Liver (tissue), 9 donors: ENCODE data around the gene FLT1. TPM values are rescaled to one million over a fixed set of nuclear protein-coding genes. Genes with fewer than 3 reads are reported as not detected.

Source experiments
- DNase-seq: peaks from one replicate; pipeline ENCODE4 v3.0.0-alpha.2; 2017; ENCODE audit warnings: low spot score
- H3K27ac ChIP-seq, 2 donors: one replicate each; pipeline ENCODE4 v1.7.0; 2013; ENCODE audit warnings: inconsistent platforms in 2 of 2, low read length in 2 of 2, control low read depth in 1 of 2, low read depth in 1 of 2, mild to moderate bottlenecking in 1 of 2
- H3K27me3 ChIP-seq, 4 donors: one replicate each; pipeline versions ENCODE4 v1.6.1 to v1.7.0; 2013; ENCODE audit warnings: low read length in 3 of 4, inconsistent platforms in 1 of 4, mild to moderate bottlenecking in 1 of 4, moderate library complexity in 1 of 4; ENCODE audit not compliant: control insufficient read depth in 4 of 4, insufficient read depth in 4 of 4
- H3K36me3 ChIP-seq, 4 donors: one replicate each; pipeline versions ENCODE4 v1.6.1 to v1.7.0; 2013; ENCODE audit warnings: low read length in 3 of 4, mild to moderate bottlenecking in 3 of 4, low read depth in 1 of 4, moderate library complexity in 1 of 4; ENCODE audit not compliant: control insufficient read depth in 4 of 4, insufficient read depth in 3 of 4
- H3K4me1 ChIP-seq, 4 donors: one replicate each; pipeline versions ENCODE4 v1.6.1 to v1.7.0; 2013; ENCODE audit warnings: low read length in 3 of 4, mild to moderate bottlenecking in 3 of 4, moderate library complexity in 1 of 4; ENCODE audit not compliant: control insufficient read depth in 4 of 4, insufficient read depth in 4 of 4
- H3K4me3 ChIP-seq, 3 donors: one replicate each; pipeline versions ENCODE4 v1.6.1 to v1.7.0; 2013; ENCODE audit warnings: low read length in 3 of 3, control low read depth in 1 of 3, low read depth in 1 of 3, mild to moderate bottlenecking in 1 of 3
- H3K9ac ChIP-seq, 2 donors: one replicate each; pipeline ENCODE4 v1.7.0; 2013; ENCODE audit warnings: low read length in 2 of 2, mild to moderate bottlenecking in 2 of 2, moderate library complexity in 2 of 2, control low read depth in 1 of 2, low read depth in 1 of 2
- H3K9me3 ChIP-seq, 4 donors: one replicate each; pipeline versions ENCODE4 v1.6.1 to v1.7.0; 2013; ENCODE audit warnings: low read length in 3 of 4; ENCODE audit not compliant: control insufficient read depth in 4 of 4
- EGR1 ChIP-seq, 2 donors: IDR thresholded peaks; 2 replicates each; pipeline ENCODE4 v1.6.1; 2016 to 2018; ENCODE audit warnings: antibody characterized with exemption in 2 of 2, low read depth in 2 of 2
- FOXA2 ChIP-seq: IDR thresholded peaks from 2 replicates; pipeline ENCODE4 v1.6.1; 2016; ENCODE audit warnings: antibody characterized with exemption
- GABPA ChIP-seq, 2 donors: IDR thresholded peaks in 1 of 2; conservative IDR thresholded peaks in 1 of 2; 2 replicates each; pipeline ENCODE4 v1.6.1; 2016; ENCODE audit warnings: antibody characterized with exemption in 2 of 2, mild to moderate bottlenecking in 1 of 2, moderate library complexity in 1 of 2
- HNF4G ChIP-seq: IDR thresholded peaks from 2 replicates; pipeline ENCODE4 v1.6.1; 2016; ENCODE audit warnings: antibody characterized with exemption
- JUND ChIP-seq, 2 donors: IDR thresholded peaks; 2 replicates each; pipeline ENCODE4 v1.6.1; 2016; ENCODE audit warnings: antibody characterized with exemption in 2 of 2
- NR2F2 ChIP-seq: IDR thresholded peaks from 2 replicates; pipeline ENCODE4 v1.6.1; 2016; ENCODE audit warnings: antibody characterized with exemption
- RAD21 ChIP-seq, 2 donors: IDR thresholded peaks; 2 replicates each; pipeline ENCODE4 v1.6.1; 2016; ENCODE audit warnings: antibody characterized with exemption in 2 of 2, mild to moderate bottlenecking in 2 of 2
- RXRA ChIP-seq, 2 donors: IDR thresholded peaks; 2 replicates each; pipeline ENCODE4 v1.6.1; 2017 to 2018; ENCODE audit warnings: antibody characterized with exemption in 2 of 2, mild to moderate bottlenecking in 1 of 2
- SP1 ChIP-seq: IDR thresholded peaks from 2 replicates; pipeline ENCODE4 v1.6.1; 2018; ENCODE audit warnings: antibody characterized with exemption, mild to moderate bottlenecking
- TAF1 ChIP-seq: conservative IDR thresholded peaks from 2 replicates; pipeline ENCODE4 v1.6.1; 2016; ENCODE audit warnings: antibody characterized with exemption, mild to moderate bottlenecking
- YY1 ChIP-seq: IDR thresholded peaks from 2 replicates; pipeline ENCODE4 v1.6.1; 2016; ENCODE audit warnings: antibody characterized with exemption, mild to moderate bottlenecking
- WGBS: extraction: QIAGEN DNeasy Blood & Tissue Kit; methylation state at CpG from one replicate; pipeline ENCODE4 v1.1.7; 2013; 5-methylcytosine and 5-hydroxymethylcytosine counted together
- polyA plus RNA-seq, 2 donors: library from polyadenylated mRNA; stranded (reverse) in 1 of 2; unstranded in 1 of 2; fragments of 200-250 nt in 1 of 2; fragments of >200 nt in 1 of 2; fragmentation: Nextera tagmentation in 1 of 2; extraction: Ambion mirVana in 1 of 2; gene quantifications; one replicate each; pipeline versions ENCODE4 v1.2.1 to v1.2.3, GENCODE V29; 2013 to 2015
- total RNA-seq, 2 donors: library from RNA; depleted of rRNA; stranded (reverse); fragments of >200 nt; gene quantifications; one replicate each; pipeline ENCODE4 v1.2.3, GENCODE V29; 2014
- TF ChIP-seq, protein P1 (sequence below): IDR thresholded peaks from 2 replicates; pipeline ENCODE4 v1.6.1; 2016; ENCODE audit warnings: antibody characterized with exemption
- TF ChIP-seq, protein P2 (sequence below): fragments of 150-350 bp; IDR thresholded peaks from 2 replicates; pipeline ENCODE4 v1.5.1; 2017; ENCODE audit warnings: improper control_type of control experiment, low read depth, low read length; ENCODE audit not compliant: missing input control
- TF ChIP-seq, protein P3 (sequence below): IDR thresholded peaks from 2 replicates; pipeline ENCODE4 v1.6.1; 2016; ENCODE audit warnings: antibody characterized with exemption
- TF ChIP-seq, protein P4 (sequence below): IDR thresholded peaks from 2 replicates; pipeline ENCODE4 v1.6.1; 2016; ENCODE audit warnings: antibody characterized with exemption
- TF ChIP-seq, protein P5 (sequence below): IDR thresholded peaks from 2 replicates; pipeline ENCODE4 v1.6.1; 2016; ENCODE audit warnings: antibody characterized with exemption, mild to moderate bottlenecking
- donor health status: healthy.
- donor health status: healthy.
- donor health status: healthy.
- donor health status: healthy.
- donor health status: healthy.

Gene FLT1
- total and polyA plus RNA-seq, 4 donors = 4.1 to 19.7 (median 9.3) TPM

DNA sequence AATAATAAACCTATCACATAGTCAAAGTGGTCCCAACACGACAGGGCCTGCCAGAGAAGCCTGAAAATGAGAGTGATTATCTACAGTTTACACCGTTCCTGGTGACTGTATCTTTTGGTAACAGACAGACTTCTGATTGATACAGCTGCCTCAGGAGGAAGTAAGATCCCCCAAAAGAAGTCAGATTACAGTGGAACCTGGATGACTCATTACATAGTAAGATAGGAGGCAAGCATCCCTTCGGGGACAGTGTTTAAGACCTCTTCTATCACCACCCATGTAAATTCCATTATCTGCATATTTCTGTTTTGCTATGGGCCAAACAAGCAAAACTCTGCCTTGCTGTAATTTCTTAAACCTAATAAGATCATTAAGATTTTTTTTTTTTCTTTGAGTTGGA is 44.0 kb upstream of the FLT1 start:
- H3K9ac ChIP-seq = no peak overlapping the region
- TF ChIP-seq GABPA (IDR thresholded peaks at IDR 0.05 in 1 of 2, conservative IDR thresholded peaks at IDR 0.05 in 1 of 2) (no peak), FOXA2 (no peak), YY1 (no peak), RAD21 (IDR thresholded peaks at IDR 0.05) (no peak), HNF4G (no peak)
- TF ChIP-seq, protein P1, sequence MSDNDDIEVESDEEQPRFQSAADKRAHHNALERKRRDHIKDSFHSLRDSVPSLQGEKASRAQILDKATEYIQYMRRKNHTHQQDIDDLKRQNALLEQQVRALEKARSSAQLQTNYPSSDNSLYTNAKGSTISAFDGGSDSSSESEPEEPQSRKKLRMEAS = no peak
- TF ChIP-seq, protein P2, sequence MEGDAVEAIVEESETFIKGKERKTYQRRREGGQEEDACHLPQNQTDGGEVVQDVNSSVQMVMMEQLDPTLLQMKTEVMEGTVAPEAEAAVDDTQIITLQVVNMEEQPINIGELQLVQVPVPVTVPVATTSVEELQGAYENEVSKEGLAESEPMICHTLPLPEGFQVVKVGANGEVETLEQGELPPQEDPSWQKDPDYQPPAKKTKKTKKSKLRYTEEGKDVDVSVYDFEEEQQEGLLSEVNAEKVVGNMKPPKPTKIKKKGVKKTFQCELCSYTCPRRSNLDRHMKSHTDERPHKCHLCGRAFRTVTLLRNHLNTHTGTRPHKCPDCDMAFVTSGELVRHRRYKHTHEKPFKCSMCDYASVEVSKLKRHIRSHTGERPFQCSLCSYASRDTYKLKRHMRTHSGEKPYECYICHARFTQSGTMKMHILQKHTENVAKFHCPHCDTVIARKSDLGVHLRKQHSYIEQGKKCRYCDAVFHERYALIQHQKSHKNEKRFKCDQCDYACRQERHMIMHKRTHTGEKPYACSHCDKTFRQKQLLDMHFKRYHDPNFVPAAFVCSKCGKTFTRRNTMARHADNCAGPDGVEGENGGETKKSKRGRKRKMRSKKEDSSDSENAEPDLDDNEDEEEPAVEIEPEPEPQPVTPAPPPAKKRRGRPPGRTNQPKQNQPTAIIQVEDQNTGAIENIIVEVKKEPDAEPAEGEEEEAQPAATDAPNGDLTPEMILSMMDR = no peak
- TF ChIP-seq, protein P3, sequence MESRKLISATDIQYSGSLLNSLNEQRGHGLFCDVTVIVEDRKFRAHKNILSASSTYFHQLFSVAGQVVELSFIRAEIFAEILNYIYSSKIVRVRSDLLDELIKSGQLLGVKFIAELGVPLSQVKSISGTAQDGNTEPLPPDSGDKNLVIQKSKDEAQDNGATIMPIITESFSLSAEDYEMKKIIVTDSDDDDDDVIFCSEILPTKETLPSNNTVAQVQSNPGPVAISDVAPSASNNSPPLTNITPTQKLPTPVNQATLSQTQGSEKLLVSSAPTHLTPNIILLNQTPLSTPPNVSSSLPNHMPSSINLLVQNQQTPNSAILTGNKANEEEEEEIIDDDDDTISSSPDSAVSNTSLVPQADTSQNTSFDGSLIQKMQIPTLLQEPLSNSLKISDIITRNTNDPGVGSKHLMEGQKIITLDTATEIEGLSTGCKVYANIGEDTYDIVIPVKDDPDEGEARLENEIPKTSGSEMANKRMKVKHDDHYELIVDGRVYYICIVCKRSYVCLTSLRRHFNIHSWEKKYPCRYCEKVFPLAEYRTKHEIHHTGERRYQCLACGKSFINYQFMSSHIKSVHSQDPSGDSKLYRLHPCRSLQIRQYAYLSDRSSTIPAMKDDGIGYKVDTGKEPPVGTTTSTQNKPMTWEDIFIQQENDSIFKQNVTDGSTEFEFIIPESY = no peak
- H3K27ac ChIP-seq = no peak overlapping the region
- H3K36me3 ChIP-seq = no peaks in the 10 kb centered on the region
- WGBS = 70% methylated on average over 3 of the region's 3 CpGs
- peaks cover 3 to 8% (median 5%) of the 10 kb centered on the region in 4 donors for H3K9me3 ChIP-seq
- no peak overlapping the region for H3K4me3 ChIP-seq
- no peak for DNase-seq
- no peaks in the 10 kb centered on the region for H3K4me1 ChIP-seq
- H3K27me3 ChIP-seq = peaks cover 0 to 3% (median 0%) of the 10 kb centered on the region in 4 donors

DNA sequence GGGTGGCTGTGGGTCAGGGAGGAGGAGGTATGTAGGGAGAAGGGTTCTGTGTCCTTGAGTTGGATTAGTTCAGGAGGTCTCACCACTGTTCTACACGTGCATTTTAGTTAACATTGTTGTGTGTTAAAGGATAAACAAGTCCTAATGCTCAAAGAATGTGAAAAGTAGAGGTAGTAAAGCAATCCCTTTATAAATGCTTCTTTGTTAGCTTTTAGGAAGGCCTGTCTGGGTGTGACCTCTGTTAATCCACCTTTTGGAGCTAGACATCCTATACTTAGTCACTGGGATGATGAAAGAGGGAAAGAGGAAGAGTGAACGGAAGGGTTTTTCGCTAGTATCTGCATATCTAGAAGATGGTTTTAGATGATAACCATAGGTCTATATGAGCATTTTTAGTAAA is 42.2 kb upstream of the FLT1 start:
- Histone ChIP-seq H3K9ac (no peak overlapping the region), H3K4me1 (peaks cover 3 to 10% (median 7%) of the 10 kb centered on the region in 4 donors), H3K36me3 (no peaks in the 10 kb centered on the region), H3K9me3 (no peaks in the 10 kb centered on the region), H3K27ac (no peak overlapping the region), H3K27me3 (peaks cover 0 to 5% (median 2%) of the 10 kb centered on the region in 4 donors), H3K4me3 (no peak overlapping the region)
- no peak for TF ChIP-seq NR2F2
- no peak for TF ChIP-seq YY1
- TF ChIP-seq, protein P3 = no peak
- TF ChIP-seq SP1 = no peak
- TF ChIP-seq, protein P4, sequence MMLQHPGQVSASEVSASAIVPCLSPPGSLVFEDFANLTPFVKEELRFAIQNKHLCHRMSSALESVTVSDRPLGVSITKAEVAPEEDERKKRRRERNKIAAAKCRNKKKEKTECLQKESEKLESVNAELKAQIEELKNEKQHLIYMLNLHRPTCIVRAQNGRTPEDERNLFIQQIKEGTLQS = no peak
- TF ChIP-seq JUND (IDR thresholded peaks at IDR 0.05) = no peak
- TF ChIP-seq TAF1 = no peak
- TF ChIP-seq, protein P2 = no peak
- no peak for TF ChIP-seq FOXA2
- no peak for TF ChIP-seq RAD21 (IDR thresholded peaks at IDR 0.05)
- TF ChIP-seq, protein P5, sequence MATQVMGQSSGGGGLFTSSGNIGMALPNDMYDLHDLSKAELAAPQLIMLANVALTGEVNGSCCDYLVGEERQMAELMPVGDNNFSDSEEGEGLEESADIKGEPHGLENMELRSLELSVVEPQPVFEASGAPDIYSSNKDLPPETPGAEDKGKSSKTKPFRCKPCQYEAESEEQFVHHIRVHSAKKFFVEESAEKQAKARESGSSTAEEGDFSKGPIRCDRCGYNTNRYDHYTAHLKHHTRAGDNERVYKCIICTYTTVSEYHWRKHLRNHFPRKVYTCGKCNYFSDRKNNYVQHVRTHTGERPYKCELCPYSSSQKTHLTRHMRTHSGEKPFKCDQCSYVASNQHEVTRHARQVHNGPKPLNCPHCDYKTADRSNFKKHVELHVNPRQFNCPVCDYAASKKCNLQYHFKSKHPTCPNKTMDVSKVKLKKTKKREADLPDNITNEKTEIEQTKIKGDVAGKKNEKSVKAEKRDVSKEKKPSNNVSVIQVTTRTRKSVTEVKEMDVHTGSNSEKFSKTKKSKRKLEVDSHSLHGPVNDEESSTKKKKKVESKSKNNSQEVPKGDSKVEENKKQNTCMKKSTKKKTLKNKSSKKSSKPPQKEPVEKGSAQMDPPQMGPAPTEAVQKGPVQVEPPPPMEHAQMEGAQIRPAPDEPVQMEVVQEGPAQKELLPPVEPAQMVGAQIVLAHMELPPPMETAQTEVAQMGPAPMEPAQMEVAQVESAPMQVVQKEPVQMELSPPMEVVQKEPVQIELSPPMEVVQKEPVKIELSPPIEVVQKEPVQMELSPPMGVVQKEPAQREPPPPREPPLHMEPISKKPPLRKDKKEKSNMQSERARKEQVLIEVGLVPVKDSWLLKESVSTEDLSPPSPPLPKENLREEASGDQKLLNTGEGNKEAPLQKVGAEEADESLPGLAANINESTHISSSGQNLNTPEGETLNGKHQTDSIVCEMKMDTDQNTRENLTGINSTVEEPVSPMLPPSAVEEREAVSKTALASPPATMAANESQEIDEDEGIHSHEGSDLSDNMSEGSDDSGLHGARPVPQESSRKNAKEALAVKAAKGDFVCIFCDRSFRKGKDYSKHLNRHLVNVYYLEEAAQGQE = no peak
- no peak for TF ChIP-seq HNF4G
- TF ChIP-seq RXRA (IDR thresholded peaks at IDR 0.05) = no peak
- TF ChIP-seq GABPA (IDR thresholded peaks at IDR 0.05 in 1 of 2, conservative IDR thresholded peaks at IDR 0.05 in 1 of 2) = no peak
- no peak for TF ChIP-seq EGR1 (IDR thresholded peaks at IDR 0.05; ENCODE audit: low read depth in 2 of 2)
- no peak for DNase-seq
- 71% methylated on average over 3 of the region's 3 CpGs for WGBS
